CD14-positive monocyte (primary cell): ENCODE data around the gene ABL2. TPM values are rescaled to one million over a fixed set of nuclear protein-coding genes. Genes with fewer than 3 reads are reported as not detected.

Experiments used
- DNase-seq, 3 donors: peaks; one replicate each; pipeline ENCODE4 v3.0.0-alpha.2; 2011 to 2022
- H2AFZ ChIP-seq: 2 replicates; pipeline ENCODE4 v1.6.0; 2012; ENCODE audit warnings: mild to moderate bottlenecking, low read depth, low read length, inconsistent platforms; ENCODE audit not compliant: insufficient read depth, poor library complexity, severe bottlenecking
- H3K27ac ChIP-seq, 2 donors: 1 replicate in 1 of 2; 2 replicates in 1 of 2; pipeline ENCODE4 v1.5.1; 2012 to 2013; ENCODE audit warnings: low read length in 2 of 2, control low read depth in 1 of 2, inconsistent platforms in 1 of 2, low read depth in 1 of 2, mild to moderate bottlenecking in 1 of 2
- H3K27me3 ChIP-seq, 2 donors: one replicate each; pipeline versions ENCODE4 v1.6.0 to v1.6.1; 2011 to 2013; ENCODE audit warnings: low read length in 2 of 2; ENCODE audit not compliant: control insufficient read depth in 2 of 2, insufficient read depth in 2 of 2
- H3K36me3 ChIP-seq, 2 donors: replicated peaks in 1 of 2; 1 replicate in 1 of 2; 2 replicates in 1 of 2; pipeline versions ENCODE4 v1.5.1 to v1.6.1; 2012 to 2013; ENCODE audit warnings: low read length in 2 of 2, control low read depth in 1 of 2, inconsistent platforms in 1 of 2, mild to moderate bottlenecking in 1 of 2; ENCODE audit not compliant: insufficient read depth in 2 of 2, control insufficient read depth in 1 of 2
- H3K4me1 ChIP-seq, 2 donors: 1 replicate in 1 of 2; 2 replicates in 1 of 2; pipeline versions ENCODE4 v1.5.1 to v1.6.1; 2012 to 2013; ENCODE audit warnings: low read length in 2 of 2, control low read depth in 1 of 2, inconsistent platforms in 1 of 2, mild to moderate bottlenecking in 1 of 2, moderate library complexity in 1 of 2; ENCODE audit not compliant: insufficient read depth in 2 of 2, control insufficient read depth in 1 of 2
- H3K4me2 ChIP-seq: replicated peaks from 2 replicates; pipeline ENCODE3; 2012; ENCODE audit warnings: low read length, moderate library complexity, mild to moderate bottlenecking; ENCODE audit not compliant: poor library complexity, severe bottlenecking; ENCODE audit errors: extremely low read depth
- H3K4me3 ChIP-seq, 3 experiments: fragments of 200-600 bp in 1 of 3; sonication (generic) in 1 of 3; replicated peaks in 1 of 3; 1 replicate in 2 of 3; 2 replicates in 1 of 3; pipeline ENCODE4 v1.5.1; 2011 to 2013; ENCODE audit warnings: low read length in 3 of 3, mild to moderate bottlenecking in 3 of 3, control low read depth in 2 of 3, low read depth in 2 of 3, inconsistent platforms in 1 of 3, moderate library complexity in 1 of 3
- H3K79me2 ChIP-seq: 2 replicates; pipeline ENCODE4 v1.6.0; 2012; ENCODE audit warnings: mild to moderate bottlenecking, control low read depth, inconsistent platforms, low read length, moderate library complexity; ENCODE audit not compliant: insufficient read depth
- H3K9ac ChIP-seq: 2 replicates; pipeline ENCODE4 v1.6.0; 2017; ENCODE audit warnings: low read length, mild to moderate bottlenecking; ENCODE audit not compliant: insufficient read depth, poor library complexity, severe bottlenecking
- H3K9me3 ChIP-seq, 2 donors: replicated peaks in 1 of 2; 1 replicate in 1 of 2; 2 replicates in 1 of 2; pipeline versions ENCODE4 v1.5.1 to v1.6.1; 2012 to 2013; ENCODE audit warnings: low read length in 2 of 2, control low read depth in 1 of 2; ENCODE audit not compliant: control insufficient read depth in 1 of 2, insufficient read depth in 1 of 2
- H4K20me1 ChIP-seq: 2 replicates; pipeline ENCODE4 v1.6.0; 2012; ENCODE audit warnings: mild to moderate bottlenecking, low read length, control low read depth, moderate library complexity; ENCODE audit not compliant: insufficient read depth
- H3K27ac Mint-ChIP-seq, 7 donors: one replicate each; pipeline ENCODE4 v1.8.0; 2020; ENCODE audit warnings: mild to moderate bottlenecking in 7 of 7, mixed read lengths in 7 of 7, moderate library complexity in 6 of 7, inconsistent platforms in 2 of 7
- H3K27me3 Mint-ChIP-seq, 3 donors: one replicate each; pipeline ENCODE4 v1.8.0; 2021 to 2022; ENCODE audit warnings: low read depth in 3 of 3, mild to moderate bottlenecking in 3 of 3, mixed read lengths in 3 of 3, moderate library complexity in 3 of 3, inconsistent platforms in 1 of 3
- H3K36me3 Mint-ChIP-seq, 2 donors: one replicate each; pipeline ENCODE4 v1.8.0; 2020; ENCODE audit warnings: mixed read lengths in 2 of 2, inconsistent platforms in 1 of 2, mild to moderate bottlenecking in 1 of 2
- H3K4me1 Mint-ChIP-seq: one replicate; pipeline ENCODE4 v1.8.0; 2020; ENCODE audit warnings: mild to moderate bottlenecking, mixed read lengths
- H3K4me3 Mint-ChIP-seq, 2 donors: one replicate each; pipeline ENCODE4 v1.8.0; 2020; ENCODE audit warnings: mild to moderate bottlenecking in 2 of 2, mixed read lengths in 2 of 2, moderate library complexity in 1 of 2
- H3K9me3 Mint-ChIP-seq, 7 donors: one replicate each; pipeline ENCODE4 v1.8.0; 2020 to 2022; ENCODE audit warnings: mixed read lengths in 7 of 7, mild to moderate bottlenecking in 6 of 7, moderate library complexity in 6 of 7, inconsistent platforms in 2 of 7
- WGBS: methylation state at CpG from one replicate; pipeline ENCODE4 v1.1.5; 2013; ENCODE audit warnings: missing lambda C conversion rate; ENCODE audit not compliant: insufficient coverage; 5-methylcytosine and 5-hydroxymethylcytosine counted together
- intact Hi-C, 2 donors: fragments of 100-400 bp; cut with micrococcal nuclease; formaldehyde crosslinking; loops; one replicate each; pipeline versions ENCODE4 v1.15.0 to v1.15.1; 2023
- polyA plus RNA-seq, 3 donors: library from polyadenylated mRNA; depleted of rRNA in 1 of 3; unstranded in 2 of 3; stranded (reverse) in 1 of 3; fragments of 300-500 nt in 2 of 3; fragments of >200 nt in 1 of 3; fragmentation: Illumina TruSeq in 2 of 3; gene quantifications; 1 replicate in 2 of 3; 2 replicates in 1 of 3; pipeline ENCODE4 v1.2.3, GENCODE V29; 2012 to 2021
- TF ChIP-seq, protein P1 (sequence below): fragments of 200-600 bp; IDR thresholded peaks from one replicate; pipeline ENCODE4 v1.8.0; 2022; ENCODE audit warnings: antibody characterized with exemption, mild to moderate bottlenecking

ABL2 gene
- polyA plus RNA-seq, 3 donors, result 0.20 to 2.1 (median 1.4) TPM

DNA sequence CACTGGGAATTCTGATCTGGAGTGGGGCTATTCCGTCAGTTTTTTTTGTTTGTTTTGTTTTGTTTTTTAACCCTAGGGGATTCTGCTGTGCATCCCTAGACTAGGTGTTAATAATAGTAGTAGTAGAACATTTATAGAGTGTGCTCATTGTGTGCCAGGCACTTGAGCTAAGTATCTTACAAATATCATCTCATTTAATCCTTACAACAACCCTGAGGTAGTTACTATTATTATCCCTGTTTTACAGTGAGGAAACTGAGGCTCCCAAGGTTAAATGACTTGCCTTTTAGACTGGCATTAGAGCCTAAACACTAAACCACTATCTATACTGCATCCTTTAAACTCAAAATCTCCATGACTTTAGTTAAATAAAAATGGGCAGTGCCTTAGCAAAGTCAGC is 125.5 kb downstream of the ABL2 start:
- no peaks in the 10 kb centered on the region for H4K20me1 ChIP-seq
- H3K36me3 Mint-ChIP-seq, result peaks cover 26% of the 10 kb centered on the region in 2 donors
- no peak overlapping the region for H3K9ac ChIP-seq
- H2AFZ ChIP-seq, result no peak overlapping the region
- no peak overlapping the region for H3K4me2 ChIP-seq
- no peak overlapping the region for H3K4me3 ChIP-seq
- peaks cover 0 to 1% (median 0%) of the 10 kb centered on the region in 7 donors for H3K9me3 Mint-ChIP-seq
- no peaks in the 10 kb centered on the region for H3K79me2 ChIP-seq
- H3K27ac ChIP-seq, result no peak overlapping the region
- WGBS, result no CpG with 5 or more reads among the region's 1 CpG
- no peak overlapping the region for H3K27ac Mint-ChIP-seq
- no peaks in the 10 kb centered on the region for H3K4me1 Mint-ChIP-seq
- peaks cover 0 to 1% (median 0%) of the 10 kb centered on the region in 3 donors for H3K27me3 Mint-ChIP-seq
- TF ChIP-seq, protein P1, sequence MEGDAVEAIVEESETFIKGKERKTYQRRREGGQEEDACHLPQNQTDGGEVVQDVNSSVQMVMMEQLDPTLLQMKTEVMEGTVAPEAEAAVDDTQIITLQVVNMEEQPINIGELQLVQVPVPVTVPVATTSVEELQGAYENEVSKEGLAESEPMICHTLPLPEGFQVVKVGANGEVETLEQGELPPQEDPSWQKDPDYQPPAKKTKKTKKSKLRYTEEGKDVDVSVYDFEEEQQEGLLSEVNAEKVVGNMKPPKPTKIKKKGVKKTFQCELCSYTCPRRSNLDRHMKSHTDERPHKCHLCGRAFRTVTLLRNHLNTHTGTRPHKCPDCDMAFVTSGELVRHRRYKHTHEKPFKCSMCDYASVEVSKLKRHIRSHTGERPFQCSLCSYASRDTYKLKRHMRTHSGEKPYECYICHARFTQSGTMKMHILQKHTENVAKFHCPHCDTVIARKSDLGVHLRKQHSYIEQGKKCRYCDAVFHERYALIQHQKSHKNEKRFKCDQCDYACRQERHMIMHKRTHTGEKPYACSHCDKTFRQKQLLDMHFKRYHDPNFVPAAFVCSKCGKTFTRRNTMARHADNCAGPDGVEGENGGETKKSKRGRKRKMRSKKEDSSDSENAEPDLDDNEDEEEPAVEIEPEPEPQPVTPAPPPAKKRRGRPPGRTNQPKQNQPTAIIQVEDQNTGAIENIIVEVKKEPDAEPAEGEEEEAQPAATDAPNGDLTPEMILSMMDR, result no peak
- DNase-seq, result no peak
- no peaks in the 10 kb centered on the region for H3K27me3 ChIP-seq
- intact Hi-C loops, result no loop called here
- H3K4me1 ChIP-seq, result no peaks in the 10 kb centered on the region
- no peaks in the 10 kb centered on the region for H3K9me3 ChIP-seq
- no peak overlapping the region for H3K4me3 Mint-ChIP-seq
- H3K36me3 ChIP-seq, result peaks cover 14 to 23% of the 10 kb centered on the region in 2 donors

DNA sequence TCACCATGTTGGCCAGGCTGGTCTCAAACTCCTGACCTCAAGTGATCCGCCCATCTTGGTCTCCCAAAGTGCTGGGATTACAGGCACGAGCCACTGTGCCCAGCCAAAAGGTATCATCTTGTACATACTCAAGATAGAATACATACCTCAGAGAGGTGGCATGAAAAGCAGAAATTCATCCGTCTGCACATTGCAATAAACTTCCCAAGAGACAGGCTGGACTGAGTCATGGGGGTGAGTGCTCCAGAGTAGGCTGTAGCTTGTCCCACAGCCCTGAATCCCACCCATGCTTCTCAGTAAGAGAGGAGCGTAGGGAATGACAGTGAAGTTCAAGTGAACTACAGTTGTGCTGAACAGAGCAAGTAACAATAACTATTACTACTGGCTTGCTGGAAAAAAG is 127.9 kb downstream of the ABL2 start:
- no peak overlapping the region for H3K9ac ChIP-seq
- no peaks in the 10 kb centered on the region for H3K4me1 ChIP-seq
- Mint-ChIP-seq H3K36me3 (peaks cover 23 to 26% of the 10 kb centered on the region in 2 donors), H3K9me3 (no peaks in the 10 kb centered on the region), H3K4me3 (no peak overlapping the region), H3K27ac (no peak overlapping the region), H3K27me3 (no peaks in the 10 kb centered on the region), H3K4me1 (no peaks in the 10 kb centered on the region)
- H3K36me3 ChIP-seq, result peaks cover 14 to 20% of the 10 kb centered on the region in 2 donors
- DNase-seq, result no peak
- no peak overlapping the region for H3K27ac ChIP-seq
- no peaks in the 10 kb centered on the region for H3K27me3 ChIP-seq
- intact Hi-C loops, result no loop called here
- H4K20me1 ChIP-seq, result no peaks in the 10 kb centered on the region
- TF ChIP-seq, protein P1, result no peak
- WGBS, result 100% methylated on average over 1 of the region's 4 CpGs
- no peak overlapping the region for H2AFZ ChIP-seq
- H3K79me2 ChIP-seq, result no peaks in the 10 kb centered on the region
- H3K9me3 ChIP-seq, result no peaks in the 10 kb centered on the region
- H3K4me3 ChIP-seq, result no peak overlapping the region
- no peak overlapping the region for H3K4me2 ChIP-seq
